Naive B cell (primary cell): ENCODE measurements around the gene SLC37A1. TPM values are rescaled to one million over a fixed set of nuclear protein-coding genes. Genes with fewer than 3 reads are reported as not detected.

ENCODE experiments used
- ATAC-seq, 2 donors: fragments of 150-1000 bp; cut with Tn5 transposase; 2 replicates each; pipeline ENCODE4 v1.10.0; 2021; ENCODE audit warnings: low read depth in 2 of 2, mild to moderate bottlenecking in 2 of 2, moderate library complexity in 2 of 2
- DNase-seq: peaks from one replicate; pipeline ENCODE4 v3.0.0; 2022
- H3K27ac Mint-ChIP-seq, 6 donors: one replicate each; pipeline ENCODE4 v1.8.0; 2020 to 2022; ENCODE audit warnings: mild to moderate bottlenecking in 6 of 6, mixed read lengths in 6 of 6, moderate library complexity in 5 of 6, inconsistent platforms in 2 of 6
- H3K27me3 Mint-ChIP-seq, 3 donors: one replicate each; pipeline ENCODE4 v1.8.0; 2021 to 2022; ENCODE audit warnings: mixed read lengths in 3 of 3, mild to moderate bottlenecking in 1 of 3
- H3K36me3 Mint-ChIP-seq, 2 donors: one replicate each; pipeline ENCODE4 v1.8.0; 2020 to 2022; ENCODE audit warnings: mixed read lengths in 2 of 2, inconsistent platforms in 1 of 2, mild to moderate bottlenecking in 1 of 2
- H3K4me1 Mint-ChIP-seq, 3 donors: one replicate each; pipeline ENCODE4 v1.8.0; 2020 to 2022; ENCODE audit warnings: mixed read lengths in 3 of 3, inconsistent platforms in 1 of 3, mild to moderate bottlenecking in 1 of 3, moderate library complexity in 1 of 3
- H3K4me3 Mint-ChIP-seq, 8 donors: one replicate each; pipeline ENCODE4 v1.8.0; 2020 to 2022; ENCODE audit warnings: mild to moderate bottlenecking in 8 of 8, mixed read lengths in 8 of 8, moderate library complexity in 8 of 8, inconsistent platforms in 2 of 8
- H3K9me3 Mint-ChIP-seq, 7 donors: one replicate each; pipeline ENCODE4 v1.8.0; 2020 to 2022; ENCODE audit warnings: mixed read lengths in 7 of 7, mild to moderate bottlenecking in 5 of 7, inconsistent platforms in 2 of 7, moderate library complexity in 1 of 7
- polyA plus RNA-seq, 6 donors: library from polyadenylated mRNA; unstranded; fragments of 300-500 nt; fragmentation: Illumina TruSeq; gene quantifications; one replicate each; pipeline ENCODE4 v1.2.3, GENCODE V29; 2021; ENCODE audit warnings: low read depth in 6 of 6

The SLC37A1 gene
- polyA plus RNA-seq, 6 donors from 2014 or later, result 4.9 to 15.7 (median 11.2) TPM

DNA sequence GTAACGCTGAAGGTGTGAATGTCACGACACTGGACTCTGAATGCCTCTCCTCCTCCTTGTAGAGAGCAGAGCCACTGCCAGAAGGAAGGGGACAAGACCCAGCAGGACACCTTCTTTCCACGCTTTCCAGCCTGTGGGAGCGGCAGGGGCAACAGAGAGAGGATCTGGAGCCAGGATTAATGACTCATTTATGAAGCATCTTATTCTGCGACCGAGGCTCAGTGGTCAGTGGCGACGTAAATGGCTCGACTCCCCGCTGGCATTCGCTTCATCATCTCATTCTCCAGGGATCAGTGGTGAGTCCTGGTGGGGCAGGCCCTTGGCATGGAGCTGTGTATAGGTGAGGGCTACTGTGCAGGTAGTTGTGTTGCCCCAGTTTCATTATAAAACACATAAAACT is 4.6 kb downstream of the SLC37A1 start:
- DNase-seq (no peak), ATAC-seq (no peak)
- peak overlapping the region in 2 of 6 donors; percentile 43 to 78 for H3K27ac Mint-ChIP-seq
- no peaks in the 10 kb centered on the region for H3K9me3 Mint-ChIP-seq
- H3K4me1 Mint-ChIP-seq, result peaks cover 37 to 64% (median 63%) of the 10 kb centered on the region in 3 donors
- peaks cover 18 to 34% of the 10 kb centered on the region in 2 donors for H3K36me3 Mint-ChIP-seq
- H3K4me3 Mint-ChIP-seq, result peak overlapping the region in 1 of 8 donors; percentile 70
- H3K27me3 Mint-ChIP-seq, result no peaks in the 10 kb centered on the region

GRCh38 chr21:42518626-42519025 is 5.0 kb downstream of the SLC37A1 start:
- no peak for DNase-seq
- no peaks in the 10 kb centered on the region for H3K27me3 Mint-ChIP-seq
- H3K9me3 Mint-ChIP-seq, result no peaks in the 10 kb centered on the region
- H3K4me3 Mint-ChIP-seq, result peak overlapping the region in 1 of 8 donors; percentile 70
- no peak for ATAC-seq
- peak overlapping the region in 3 of 6 donors; percentile 43 to 78 (median 65) for H3K27ac Mint-ChIP-seq
- H3K36me3 Mint-ChIP-seq, result peaks cover 18 to 34% of the 10 kb centered on the region in 2 donors
- peaks cover 37 to 66% (median 64%) of the 10 kb centered on the region in 3 donors for H3K4me1 Mint-ChIP-seq

DNA sequence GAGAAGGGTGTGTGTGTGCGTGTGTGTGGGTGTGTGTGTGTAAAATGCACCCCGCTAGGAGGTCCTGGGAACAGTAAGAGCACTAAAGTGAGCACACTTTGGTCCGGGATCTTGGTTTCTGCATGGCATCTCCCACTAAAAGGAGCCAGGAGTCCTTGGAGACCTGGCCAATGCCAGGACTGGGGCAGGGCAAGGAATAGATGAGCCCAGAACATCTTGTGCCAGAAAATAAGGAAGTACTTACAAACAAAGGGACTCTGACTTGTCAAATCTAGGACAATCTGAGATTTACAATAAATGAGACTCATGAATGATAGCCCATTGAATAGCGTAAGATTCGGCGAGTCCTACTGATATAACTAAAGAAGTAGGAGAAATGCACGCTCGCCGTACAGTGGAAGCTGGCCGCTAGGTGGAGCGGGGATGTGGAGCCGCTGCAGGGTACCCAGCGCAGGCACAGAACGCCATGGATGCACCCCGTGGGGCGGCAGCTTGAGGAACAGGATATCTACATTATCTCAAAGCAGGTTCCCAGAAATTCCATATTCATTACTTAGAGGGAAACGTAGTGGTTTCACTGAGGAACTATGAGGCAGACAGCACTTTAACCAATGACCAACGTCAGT is 7.1 kb downstream of the SLC37A1 start:
- Mint-ChIP-seq H3K4me1 (peaks cover 51 to 72% (median 69%) of the 10 kb centered on the region in 3 donors), H3K36me3 (peaks cover 20 to 34% of the 10 kb centered on the region in 2 donors), H3K27ac (peak overlapping the region in 4 of 6 donors; percentile 20 to 84 (median 36)), H3K27me3 (no peaks in the 10 kb centered on the region), H3K9me3 (no peaks in the 10 kb centered on the region), H3K4me3 (peak overlapping the region in 1 of 8 donors; percentile 50)
- ATAC-seq, result no peak
- DNase-seq, result no peak

GRCh38 chr21:42521384-42521783 is 7.7 kb downstream of the SLC37A1 start:
- Mint-ChIP-seq H3K9me3 (no peaks in the 10 kb centered on the region), H3K36me3 (peaks cover 25 to 34% of the 10 kb centered on the region in 2 donors), H3K4me3 (no peak overlapping the region), H3K27ac (peak overlapping the region in 2 of 6 donors; percentile 77 to 99), H3K27me3 (no peaks in the 10 kb centered on the region), H3K4me1 (peaks cover 53 to 72% (median 71%) of the 10 kb centered on the region in 3 donors)
- no peak for ATAC-seq
- DNase-seq, result no peak

DNA sequence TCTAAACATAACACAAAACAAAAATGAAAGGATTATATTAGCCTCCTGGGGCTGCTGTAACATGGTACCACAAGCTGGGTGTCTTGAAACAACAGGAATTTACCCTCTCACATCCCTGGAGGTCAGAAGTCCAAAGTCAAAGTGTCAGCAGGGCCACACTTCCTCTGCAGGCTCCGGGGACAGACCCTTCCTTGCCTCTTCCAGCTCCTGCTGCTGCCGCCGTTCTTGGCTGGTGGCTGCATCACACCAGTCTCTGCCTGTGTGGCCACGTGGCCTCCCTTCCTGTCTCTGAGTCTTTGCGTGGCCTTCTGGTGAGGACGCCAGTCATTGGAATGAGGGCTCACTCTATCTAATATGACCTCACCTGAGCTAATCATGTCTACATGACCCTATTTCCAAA is 8.2 kb downstream of the SLC37A1 start:
- Mint-ChIP-seq H3K36me3 (peaks cover 25 to 34% of the 10 kb centered on the region in 2 donors), H3K4me3 (no peak overlapping the region), H3K4me1 (peaks cover 51 to 73% (median 71%) of the 10 kb centered on the region in 3 donors), H3K27me3 (no peaks in the 10 kb centered on the region), H3K9me3 (no peaks in the 10 kb centered on the region), H3K27ac (peak overlapping the region in 2 of 6 donors; percentile 76 to 99)
- DNase-seq (no peak), ATAC-seq (no peak)

- H3K27ac Mint-ChIP-seq, result peak overlapping the region in 3 of 6 donors; percentile 37 to 100 (median 99)
- no peaks in the 10 kb centered on the region for H3K27me3 Mint-ChIP-seq
- no peaks in the 10 kb centered on the region for H3K9me3 Mint-ChIP-seq
- ATAC-seq (no peak), DNase-seq (no peak)
- peak overlapping the region in 1 of 8 donors; percentile 22 for H3K4me3 Mint-ChIP-seq
- H3K4me1 Mint-ChIP-seq, result peaks cover 51 to 73% (median 71%) of the 10 kb centered on the region in 3 donors
- H3K36me3 Mint-ChIP-seq, result peaks cover 21 to 31% of the 10 kb centered on the region in 2 donors
Measured at GRCh38 chr21:42522271-42522670, 8.6 kb downstream of the SLC37A1 start.

- Mint-ChIP-seq H3K4me1 (peaks cover 56 to 73% (median 71%) of the 10 kb centered on the region in 3 donors), H3K27ac (peak overlapping the region; percentile 82 to 100 (median 98)), H3K36me3 (peaks cover 21 to 28% of the 10 kb centered on the region in 2 donors), H3K9me3 (no peaks in the 10 kb centered on the region), H3K4me3 (peak overlapping the region in 7 of 8 donors; percentile 22 to 78 (median 40)), H3K27me3 (no peaks in the 10 kb centered on the region)
- DNase-seq, result no peak
- no peak for ATAC-seq
Measured at GRCh38 chr21:42522771-42523170, 9.1 kb downstream of the SLC37A1 start.

GRCh38 chr21:42523211-42523610 is 9.6 kb downstream of the SLC37A1 start:
- no peak for ATAC-seq
- no peak for DNase-seq
- Mint-ChIP-seq H3K36me3 (peaks cover 21 to 28% of the 10 kb centered on the region in 2 donors), H3K9me3 (no peaks in the 10 kb centered on the region), H3K4me1 (peaks cover 59 to 75% (median 73%) of the 10 kb centered on the region in 3 donors), H3K27me3 (no peaks in the 10 kb centered on the region), H3K27ac (peak overlapping the region; percentile 95 to 100 (median 100)), H3K4me3 (peak overlapping the region in 5 of 8 donors; percentile 22 to 78 (median 63))

DNA sequence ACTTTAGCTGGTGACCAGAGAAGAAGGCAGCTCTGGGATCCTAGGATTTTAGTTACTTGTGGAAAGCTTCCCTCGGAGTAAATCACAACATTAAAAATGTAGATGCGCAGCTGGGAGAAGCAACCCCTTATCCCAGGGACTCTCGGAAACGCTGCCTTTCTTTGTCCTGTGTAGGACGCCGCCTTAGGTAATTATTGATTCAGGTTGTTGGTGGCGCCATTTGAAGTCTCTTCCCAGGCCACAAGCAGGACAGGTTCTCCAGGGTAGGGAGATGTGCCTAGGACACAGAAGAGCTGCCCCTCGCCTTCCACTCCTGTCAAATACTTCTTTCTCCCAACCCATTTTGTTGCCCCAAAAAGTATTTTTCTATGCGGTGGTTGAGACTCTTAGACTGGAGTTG is 10.3 kb downstream of the SLC37A1 start:
- Mint-ChIP-seq H3K9me3 (no peaks in the 10 kb centered on the region), H3K27me3 (no peaks in the 10 kb centered on the region), H3K4me3 (peak overlapping the region; percentile 78 to 94 (median 86)), H3K4me1 (peaks cover 58 to 77% (median 73%) of the 10 kb centered on the region in 3 donors), H3K27ac (peak overlapping the region; percentile 99 to 100 (median 100)), H3K36me3 (peaks cover 21 to 28% of the 10 kb centered on the region in 2 donors)
- no peak for DNase-seq
- ATAC-seq, result no peak

GRCh38 chr21:42524341-42525028 is 10.8 kb downstream of the SLC37A1 start:
- Mint-ChIP-seq H3K9me3 (no peaks in the 10 kb centered on the region), H3K27me3 (no peaks in the 10 kb centered on the region), H3K36me3 (peaks cover 19 to 28% of the 10 kb centered on the region in 2 donors), H3K27ac (peak overlapping the region; percentile 99 to 100 (median 100)), H3K4me1 (peaks cover 60 to 79% (median 74%) of the 10 kb centered on the region in 3 donors), H3K4me3 (peak overlapping the region; percentile 78 to 94 (median 86))
- ATAC-seq, result peak; percentile 79 to 82
- peak; percentile 93 for DNase-seq

- Mint-ChIP-seq H3K9me3 (no peaks in the 10 kb centered on the region), H3K27ac (peak overlapping the region; percentile 99 to 100 (median 100)), H3K4me1 (peaks cover 64 to 79% (median 76%) of the 10 kb centered on the region in 3 donors), H3K27me3 (no peaks in the 10 kb centered on the region), H3K4me3 (peak overlapping the region; percentile 78 to 94 (median 86)), H3K36me3 (peaks cover 13 to 22% of the 10 kb centered on the region in 2 donors)
- no peak for DNase-seq
- peak; percentile 12 to 18 for ATAC-seq
Measured at GRCh38 chr21:42525029-42525581, 11.5 kb downstream of the SLC37A1 start.

DNA sequence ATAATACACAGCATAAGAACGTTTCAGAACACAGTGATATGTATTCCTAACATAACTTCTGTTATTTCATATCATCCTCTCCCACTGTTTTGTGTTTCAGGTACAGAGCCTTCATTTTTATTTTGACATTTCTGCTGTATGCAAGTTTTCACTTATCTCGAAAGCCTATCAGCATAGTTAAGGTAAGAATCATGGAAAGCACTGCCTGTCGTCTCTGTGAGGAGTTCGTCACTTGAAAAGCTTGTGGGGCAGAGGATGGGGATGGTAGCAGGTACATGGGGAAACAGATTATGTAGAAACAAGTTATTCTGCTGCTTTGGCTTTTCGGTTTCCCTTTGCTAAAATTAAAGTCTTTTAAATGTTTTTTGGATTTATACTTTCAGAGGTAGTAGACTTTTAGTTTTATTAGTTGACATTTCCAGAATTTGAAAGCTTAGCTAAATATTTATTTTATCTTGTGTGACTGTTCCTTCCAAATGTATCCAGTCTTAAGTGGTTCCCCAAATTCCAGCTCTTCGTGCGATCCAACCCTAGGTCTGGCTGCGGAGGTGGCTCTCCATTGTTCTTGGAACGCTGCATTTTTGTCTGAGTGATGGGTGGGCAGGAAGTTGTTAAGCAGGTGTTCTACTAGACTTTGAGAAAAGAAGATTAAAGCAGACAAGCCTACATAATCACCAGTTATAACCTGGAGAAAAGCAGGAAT is 12.2 kb downstream of the SLC37A1 start:
- H3K9me3 Mint-ChIP-seq, result no peaks in the 10 kb centered on the region
- peaks cover 13 to 22% of the 10 kb centered on the region in 2 donors for H3K36me3 Mint-ChIP-seq
- no peak for ATAC-seq
- DNase-seq, result no peak
- H3K27ac Mint-ChIP-seq, result peak overlapping the region; percentile 99 to 100 (median 100)
- peak overlapping the region; percentile 76 to 94 (median 84) for H3K4me3 Mint-ChIP-seq
- peaks cover 64 to 79% (median 74%) of the 10 kb centered on the region in 3 donors for H3K4me1 Mint-ChIP-seq
- no peaks in the 10 kb centered on the region for H3K27me3 Mint-ChIP-seq

- no peak for DNase-seq
- ATAC-seq, result no peak
- Mint-ChIP-seq H3K4me3 (peak overlapping the region in 7 of 8 donors; percentile 76 to 94 (median 84)), H3K27ac (peak overlapping the region; percentile 87 to 100 (median 100)), H3K4me1 (peaks cover 64 to 80% (median 76%) of the 10 kb centered on the region in 3 donors), H3K9me3 (no peaks in the 10 kb centered on the region), H3K27me3 (no peaks in the 10 kb centered on the region), H3K36me3 (peaks cover 13 to 23% of the 10 kb centered on the region in 2 donors)
Measured at GRCh38 chr21:42526379-42526727, 12.7 kb downstream of the SLC37A1 start.
